Ascending aorta (tissue), 2 donors: ENCODE measurements around the gene ATP13A3. TPM values are rescaled to one million over a fixed set of nuclear protein-coding genes. Genes with fewer than 3 reads are reported as not detected.

ENCODE experiments used
- DNase-seq, 2 donors: peaks; one replicate each; pipeline ENCODE4 v3.0.0-alpha.2; 2019; ENCODE audit warnings: low spot score in 2 of 2
- H3K27ac ChIP-seq, 2 donors: fragments of 200-600 bp; sonication (generic); one replicate each; pipeline ENCODE4 v1.5.1; 2016 to 2017; ENCODE audit warnings: mild to moderate bottlenecking in 1 of 2
- H3K27me3 ChIP-seq: fragments of 200-600 bp; sonication (generic); one replicate; pipeline ENCODE4 v1.5.1; 2017
- H3K36me3 ChIP-seq, 2 donors: fragments of 200-600 bp; sonication (generic); one replicate each; pipeline ENCODE4 v1.5.1; 2016
- H3K4me1 ChIP-seq, 2 donors: fragments of 200-600 bp; sonication (generic); one replicate each; pipeline ENCODE4 v1.5.1; 2016 to 2017; ENCODE audit warnings: mild to moderate bottlenecking in 1 of 2
- H3K4me3 ChIP-seq, 2 donors: fragments of 200-600 bp; sonication (generic); one replicate each; pipeline ENCODE4 v1.5.1; 2016 to 2017; ENCODE audit warnings: mild to moderate bottlenecking in 1 of 2
- H3K9me3 ChIP-seq, 2 donors: fragments of 200-600 bp; sonication (generic); one replicate each; pipeline ENCODE4 v1.5.1; 2016
- CTCF ChIP-seq, 3 experiments: fragments of 200-600 bp in 2 of 3; fragments of 450-650 bp in 1 of 3; sonication (generic) in 2 of 3; IDR thresholded peaks; one replicate each; pipeline ENCODE4 v1.5.1; 2016 to 2019; ENCODE audit warnings: antibody characterized with exemption in 3 of 3, mild to moderate bottlenecking in 1 of 3, moderate library complexity in 1 of 3
- intact Hi-C: fragments of 100-400 bp; cut with DNase I; formaldehyde crosslinking; loops from one replicate; pipeline ENCODE4 v1.15.1; 2023
- total RNA-seq: library from RNA; depleted of rRNA; stranded (reverse); fragments of >200 nt; gene quantifications from one replicate; pipeline ENCODE4 v1.1.0, GENCODE V29; 2016

The ATP13A3 gene
- total RNA-seq, 1 donor from 2014 or later, result 53.6 TPM

GRCh38 chr3:194450341-194450740, 36.5 kb downstream of the ATP13A3 start:
- Histone ChIP-seq H3K27ac (no peak overlapping the region), H3K4me3 (no peak overlapping the region), H3K4me1 (no peaks in the 10 kb centered on the region), H3K36me3 (peaks cover 53 to 71% of the 10 kb centered on the region in 2 donors), H3K27me3 (no peaks in the 10 kb centered on the region), H3K9me3 (no peaks in the 10 kb centered on the region)
- intact Hi-C loops, result no loop called here
- TF ChIP-seq CTCF (IDR thresholded peaks at IDR 0.05), result no peak
- no peak for DNase-seq

GRCh38 chr3:194449913-194450312, 36.9 kb downstream of the ATP13A3 start:
- Histone ChIP-seq H3K4me1 (no peaks in the 10 kb centered on the region), H3K36me3 (peaks cover 53 to 75% of the 10 kb centered on the region in 2 donors), H3K4me3 (no peak overlapping the region), H3K9me3 (no peaks in the 10 kb centered on the region), H3K27ac (no peak overlapping the region), H3K27me3 (no peaks in the 10 kb centered on the region)
- intact Hi-C loops, result no loop called here
- no peak for DNase-seq
- TF ChIP-seq CTCF (IDR thresholded peaks at IDR 0.05), result no peak

GRCh38 chr3:194447657-194448056, 39.1 kb downstream of the ATP13A3 start:
- Histone ChIP-seq H3K4me1 (no peaks in the 10 kb centered on the region), H3K4me3 (no peak overlapping the region), H3K27me3 (no peaks in the 10 kb centered on the region), H3K9me3 (no peaks in the 10 kb centered on the region), H3K27ac (no peak overlapping the region), H3K36me3 (peaks cover 45 to 72% of the 10 kb centered on the region in 2 donors)
- TF ChIP-seq CTCF (IDR thresholded peaks at IDR 0.05), result no peak
- no peak for DNase-seq
- intact Hi-C loops, result no loop called here

GRCh38 chr3:194447161-194447560, 39.6 kb downstream of the ATP13A3 start:
- intact Hi-C loops, result no loop called here
- H3K36me3 ChIP-seq, result peaks cover 49 to 72% of the 10 kb centered on the region in 2 donors
- no peak for DNase-seq

GRCh38 chr3:194446754-194447153, 40.0 kb downstream of the ATP13A3 start:
- TF ChIP-seq CTCF (IDR thresholded peaks at IDR 0.05), result no peak
- no peak overlapping the region for H3K4me3 ChIP-seq
- H3K9me3 ChIP-seq, result no peaks in the 10 kb centered on the region
- H3K27me3 ChIP-seq, result no peaks in the 10 kb centered on the region
- no peak for DNase-seq
- intact Hi-C loops, result no loop called here
- H3K27ac ChIP-seq, result no peak overlapping the region
- H3K4me1 ChIP-seq, result no peaks in the 10 kb centered on the region
- H3K36me3 ChIP-seq, result peaks cover 49 to 72% of the 10 kb centered on the region in 2 donors

More at GRCh38 chr3:194447161-194447560, 39.6 kb downstream of the ATP13A3 start:
- no peaks in the 10 kb centered on the region for H3K4me1 ChIP-seq
- no peak overlapping the region for H3K27ac ChIP-seq
- H3K4me3 ChIP-seq, result no peak overlapping the region
- no peaks in the 10 kb centered on the region for H3K27me3 ChIP-seq
- H3K9me3 ChIP-seq, result no peaks in the 10 kb centered on the region
- no peak for TF ChIP-seq CTCF (IDR thresholded peaks at IDR 0.05)

- TF ChIP-seq CTCF (IDR thresholded peaks at IDR 0.05), result no peak
- Histone ChIP-seq H3K9me3 (no peaks in the 10 kb centered on the region), H3K36me3 (peaks cover 47 to 74% of the 10 kb centered on the region in 2 donors), H3K4me1 (no peaks in the 10 kb centered on the region), H3K27me3 (no peaks in the 10 kb centered on the region), H3K27ac (no peak overlapping the region), H3K4me3 (no peak overlapping the region)
- DNase-seq, result no peak
- intact Hi-C loops, result no loop called here
Measured at GRCh38 chr3:194446172-194446571, 40.6 kb downstream of the ATP13A3 start.
